Neural progenitor cell (in vitro differentiated cells): ENCODE results near the gene EFCC1. TPM values are rescaled to one million over a fixed set of nuclear protein-coding genes. Genes with fewer than 3 reads are reported as not detected.

Experiments used
- DNase-seq: peaks from one replicate; pipeline ENCODE4 v3.0.0-alpha.2; 2016; ENCODE audit warnings: low spot score
- H2AFZ ChIP-seq: fragments of 200-600 bp; sonication (generic); replicated peaks from 2 replicates; pipeline ENCODE4 v1.6.1; 2016; ENCODE audit warnings: antibody characterized with exemption
- H3F3A ChIP-seq: fragments of 200-600 bp; sonication (generic); 2 replicates; pipeline ENCODE4 v1.6.1; 2016; ENCODE audit warnings: antibody characterized with exemption, low read depth
- H3K27ac ChIP-seq: fragments of 200-600 bp; sonication (generic); 2 replicates; pipeline ENCODE4 v1.5.1; 2016; ENCODE audit warnings: mild to moderate bottlenecking
- H3K27me3 ChIP-seq: fragments of 200-600 bp; sonication (generic); 2 replicates; pipeline ENCODE4 v1.6.1; 2016; ENCODE audit warnings: mild to moderate bottlenecking, moderate library complexity
- H3K36me3 ChIP-seq: fragments of 200-600 bp; sonication (generic); 2 replicates; pipeline ENCODE4 v1.5.1; 2016
- H3K4me1 ChIP-seq: fragments of 200-600 bp; sonication (generic); 2 replicates; pipeline ENCODE4 v1.6.1; 2016; ENCODE audit warnings: mixed run types
- H3K4me2 ChIP-seq: fragments of 200-600 bp; sonication (generic); 2 replicates; pipeline ENCODE4 v1.6.1; 2016
- H3K4me3 ChIP-seq: fragments of 200-600 bp; sonication (generic); 2 replicates; pipeline ENCODE4 v1.5.1; 2016
- H3K79me2 ChIP-seq: fragments of 200-600 bp; sonication (generic); 2 replicates; pipeline ENCODE4 v1.6.1; 2016; ENCODE audit warnings: low read depth
- H3K9ac ChIP-seq: fragments of 200-600 bp; sonication (generic); 2 replicates; pipeline ENCODE4 v1.6.1; 2016
- H3K9me3 ChIP-seq: fragments of 200-600 bp; sonication (generic); 2 replicates; pipeline ENCODE4 v1.5.1; 2016; ENCODE audit warnings: low read depth
- H4K20me1 ChIP-seq: fragments of 200-600 bp; sonication (generic); 2 replicates; pipeline ENCODE4 v1.6.1; 2016; ENCODE audit warnings: low read depth
- H3K27ac Mint-ChIP-seq: 3 replicates; pipeline ENCODE4 v1.8.0; 2021; ENCODE audit warnings: mixed read lengths
- H3K27me3 Mint-ChIP-seq: 2 replicates; pipeline ENCODE4 v1.8.0; 2022; ENCODE audit warnings: low read depth, mild to moderate bottlenecking, inconsistent platforms, moderate library complexity, mixed read lengths; ENCODE audit not compliant: insufficient read depth
- H3K36me3 Mint-ChIP-seq: 3 replicates; pipeline ENCODE4 v1.8.0; 2021; ENCODE audit warnings: mixed read lengths
- H3K4me1 Mint-ChIP-seq: 3 replicates; pipeline ENCODE4 v1.8.0; 2021; ENCODE audit warnings: mixed read lengths
- H3K4me3 Mint-ChIP-seq: 3 replicates; pipeline ENCODE4 v1.8.0; 2021; ENCODE audit warnings: mild to moderate bottlenecking, moderate library complexity, mixed read lengths
- H3K9me3 Mint-ChIP-seq: 3 replicates; pipeline ENCODE4 v1.8.0; 2020; ENCODE audit warnings: mixed read lengths
- CTCF ChIP-seq: fragments of 200-600 bp; sonication (generic); IDR thresholded peaks from 2 replicates; pipeline ENCODE4 v1.5.1; 2017; ENCODE audit warnings: antibody characterized with exemption, mild to moderate bottlenecking
- EZH2 ChIP-seq: fragments of 200-600 bp; sonication (generic); IDR thresholded peaks from 2 replicates; pipeline ENCODE4 v1.6.1; 2017; ENCODE audit warnings: antibody characterized with exemption, mild to moderate bottlenecking, moderate library complexity
- EZH2phosphoT487 ChIP-seq: fragments of 200-600 bp; sonication (generic); IDR thresholded peaks from 2 replicates; pipeline ENCODE4 v1.6.1; 2017; ENCODE audit warnings: antibody characterized with exemption
- total RNA-seq: library from RNA; depleted of rRNA; stranded (reverse); fragments of >200 nt; gene quantifications from 2 replicates; pipeline ENCODE4 v1.2.3, GENCODE V29; 2015; ENCODE audit warnings: low replicate concordance

The EFCC1 gene
- total RNA-seq, 1 donor from 2014 or later: 1.1 TPM

- no peaks in the 10 kb centered on the region for H3K79me2 ChIP-seq
- TF ChIP-seq EZH2 (no peak), EZH2phosphoT487 (no peak)
- H4K20me1 ChIP-seq: no peaks in the 10 kb centered on the region
- DNase-seq: no peak
- Mint-ChIP-seq H3K4me1 (peaks cover 25% of the 10 kb centered on the region), H3K36me3 (peaks cover 24% of the 10 kb centered on the region), H3K4me3 (no peak overlapping the region), H3K27me3 (peaks cover 2% of the 10 kb centered on the region), H3K9me3 (peaks cover 2% of the 10 kb centered on the region), H3K27ac (no peak overlapping the region)
- H3K4me1 ChIP-seq: peaks cover 5% of the 10 kb centered on the region
- H3K4me2 ChIP-seq: no peak overlapping the region
- peaks cover 35% of the 10 kb centered on the region for H3K27me3 ChIP-seq
- H3K36me3 ChIP-seq: no peaks in the 10 kb centered on the region
- no peak overlapping the region for H3K4me3 ChIP-seq
- no peak overlapping the region for H3K9ac ChIP-seq
- H3K27ac ChIP-seq: no peak overlapping the region
- H3F3A ChIP-seq: peaks cover 2% of the 10 kb centered on the region
- H2AFZ ChIP-seq: no peak overlapping the region
- no peaks in the 10 kb centered on the region for H3K9me3 ChIP-seq
Observed at GRCh38 chr3:129023909-129024308, 22.8 kb downstream of the EFCC1 start.

DNA sequence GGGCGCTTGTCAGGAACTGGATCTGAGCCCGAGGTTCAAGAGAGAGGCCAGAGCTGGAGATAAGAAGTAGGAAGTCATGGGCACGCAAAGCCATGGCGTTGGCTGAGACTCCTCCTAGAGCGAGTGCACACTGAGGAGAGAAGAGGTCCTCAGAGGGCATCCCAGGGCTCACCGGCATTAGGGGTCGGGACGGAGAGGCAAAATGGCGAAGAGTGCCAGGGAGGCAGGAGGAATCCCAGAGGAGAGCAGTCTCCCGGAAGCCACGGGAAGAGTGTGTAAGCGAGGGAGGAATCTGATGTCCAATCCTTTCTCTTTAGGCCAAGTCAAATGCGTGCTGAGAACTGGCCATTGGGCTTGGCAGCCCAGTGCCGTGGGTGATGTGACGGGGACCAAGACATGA lies 24.0 kb downstream of the EFCC1 start:
- Histone ChIP-seq H3K9ac (no peak overlapping the region), H3K9me3 (no peaks in the 10 kb centered on the region), H3F3A (peaks cover 2% of the 10 kb centered on the region), H4K20me1 (no peaks in the 10 kb centered on the region), H3K4me1 (peaks cover 5% of the 10 kb centered on the region), H3K27me3 (peaks cover 35% of the 10 kb centered on the region), H3K36me3 (no peaks in the 10 kb centered on the region), H3K4me3 (no peak overlapping the region), H3K27ac (no peak overlapping the region), H2AFZ (no peak overlapping the region), H3K4me2 (no peak overlapping the region), H3K79me2 (no peaks in the 10 kb centered on the region)
- no peak for DNase-seq
- peaks cover 23% of the 10 kb centered on the region for H3K4me1 Mint-ChIP-seq
- peak overlapping the region; percentile 39 for H3K27ac Mint-ChIP-seq
- peaks cover 2% of the 10 kb centered on the region for H3K9me3 Mint-ChIP-seq
- peak overlapping the region; percentile 39 for H3K4me3 Mint-ChIP-seq
- peaks cover 26% of the 10 kb centered on the region for H3K36me3 Mint-ChIP-seq
- TF ChIP-seq EZH2phosphoT487 (no peak), CTCF (no peak), EZH2 (no peak)
- H3K27me3 Mint-ChIP-seq: peaks cover 2% of the 10 kb centered on the region

GRCh38 chr3:129025691-129026435 lies 24.8 kb downstream of the EFCC1 start:
- peaks cover 35% of the 10 kb centered on the region for H3K27me3 ChIP-seq
- no peak overlapping the region for H2AFZ ChIP-seq
- peaks cover 2% of the 10 kb centered on the region for H3K27me3 Mint-ChIP-seq
- H3K79me2 ChIP-seq: no peaks in the 10 kb centered on the region
- no peak overlapping the region for H3K27ac ChIP-seq
- H3K36me3 Mint-ChIP-seq: peaks cover 28% of the 10 kb centered on the region
- H4K20me1 ChIP-seq: no peaks in the 10 kb centered on the region
- H3K4me1 ChIP-seq: peaks cover 5% of the 10 kb centered on the region
- no peaks in the 10 kb centered on the region for H3K9me3 ChIP-seq
- peak overlapping the region; percentile 73 for H3K4me3 Mint-ChIP-seq
- no peak overlapping the region for H3K4me3 ChIP-seq
- peaks cover 2% of the 10 kb centered on the region for H3F3A ChIP-seq
- peak overlapping the region; percentile 85 for H3K27ac Mint-ChIP-seq
- DNase-seq: no peak
- peaks cover 23% of the 10 kb centered on the region for H3K4me1 Mint-ChIP-seq
- H3K4me2 ChIP-seq: no peak overlapping the region
- H3K9ac ChIP-seq: no peak overlapping the region
- H3K36me3 ChIP-seq: no peaks in the 10 kb centered on the region
- TF ChIP-seq EZH2phosphoT487: no peak
- no peak for TF ChIP-seq EZH2
- TF ChIP-seq CTCF: no peak
- peaks cover 2% of the 10 kb centered on the region for H3K9me3 Mint-ChIP-seq
